HG03135 (cell line): ENCODE measurements around the gene VNN1.
"Not testable (repeated sequence)": the region's sequence is repeated elsewhere in the genome, so short reads cannot be mapped to it uniquely, and the experiment has no call there.

ENCODE experiments used
- ATAC-seq: cut with Tn5 transposase; IDR thresholded peaks from one replicate; pipeline ENCODE4 v1.9.1; 2021; ENCODE audit warnings: mild to moderate bottlenecking, moderate library complexity; ENCODE audit not compliant: unreplicated experiment

The VNN1 gene

GRCh38 chr6:132725947-132726607 is 12.2 kb upstream of the VNN1 start:
- peak; percentile 60 for ATAC-seq

GRCh38 chr6:132725471-132725870 is 11.6 kb upstream of the VNN1 start:
- ATAC-seq = no peak

DNA sequence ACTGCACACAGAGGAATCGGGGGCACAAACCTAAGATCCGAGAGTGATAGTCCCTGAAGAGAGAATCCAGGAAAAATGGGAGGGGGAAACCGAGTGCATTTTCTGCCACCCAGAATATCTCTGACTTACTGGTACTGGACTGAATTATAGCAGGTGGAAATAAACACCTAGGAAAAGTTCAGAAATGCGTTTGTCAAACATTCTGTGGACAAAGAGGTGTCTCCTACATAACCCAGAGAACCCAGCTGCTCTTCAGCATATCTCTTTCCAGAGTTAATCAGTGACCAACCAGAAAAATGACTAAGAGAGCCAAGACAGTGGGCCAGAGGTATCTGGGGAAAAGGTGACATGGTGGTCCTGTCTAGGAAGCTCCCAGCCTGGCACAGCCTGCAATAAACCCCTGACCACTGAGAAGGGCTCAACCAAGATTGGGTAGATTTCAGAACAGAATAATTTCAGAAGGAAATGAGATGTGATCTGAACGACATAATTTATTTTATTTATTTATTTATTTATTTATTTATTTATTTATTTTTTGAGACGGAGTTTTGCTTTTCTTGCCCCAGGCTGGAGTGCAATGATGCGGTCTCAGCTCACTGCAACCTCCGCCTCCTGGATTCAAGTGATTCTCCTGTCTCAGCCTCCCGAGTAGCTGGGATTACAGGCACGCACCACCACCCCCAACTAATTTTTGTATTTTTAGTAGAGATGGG is 6.0 kb upstream of the VNN1 start:
- no peak for ATAC-seq

- ATAC-seq = no peak
Measured at GRCh38 chr6:132715881-132716637, 2.2 kb upstream of the VNN1 start.

GRCh38 chr6:132715204-132715603 is 1.3 kb upstream of the VNN1 start:
- ATAC-seq = no peak

DNA sequence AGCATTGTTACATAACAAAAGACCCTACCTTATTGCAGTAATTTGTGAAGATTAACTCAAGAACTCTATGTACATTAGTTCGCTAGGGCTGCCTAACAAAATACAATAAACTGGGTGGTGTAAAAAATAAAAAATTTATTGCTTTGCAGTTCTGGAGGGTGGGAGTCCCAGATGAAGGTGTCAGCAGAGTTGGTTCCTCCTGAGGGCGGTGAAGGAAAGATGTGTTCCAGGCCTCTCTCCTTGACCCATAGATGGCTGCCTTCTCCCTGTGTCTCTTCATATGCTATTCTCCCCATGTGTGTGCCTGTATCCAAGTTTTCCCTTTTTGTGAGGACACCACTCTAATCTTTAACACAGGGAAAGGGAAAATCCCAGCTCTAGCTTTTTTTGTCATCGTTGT is 305 bp upstream of the VNN1 start:
- ATAC-seq = no peak

GRCh38 chr6:132712366-132712765 is 1.5 kb downstream of the VNN1 start:
- no peak for ATAC-seq

GRCh38 chr6:132708771-132709170 is 5.1 kb downstream of the VNN1 start:
- ATAC-seq = no peak

GRCh38 chr6:132708002-132708401 is 5.9 kb downstream of the VNN1 start:
- ATAC-seq = no peak

- not testable (repeated sequence) for ATAC-seq
Measured at GRCh38 chr6:132706756-132707155, 7.1 kb downstream of the VNN1 start.

DNA sequence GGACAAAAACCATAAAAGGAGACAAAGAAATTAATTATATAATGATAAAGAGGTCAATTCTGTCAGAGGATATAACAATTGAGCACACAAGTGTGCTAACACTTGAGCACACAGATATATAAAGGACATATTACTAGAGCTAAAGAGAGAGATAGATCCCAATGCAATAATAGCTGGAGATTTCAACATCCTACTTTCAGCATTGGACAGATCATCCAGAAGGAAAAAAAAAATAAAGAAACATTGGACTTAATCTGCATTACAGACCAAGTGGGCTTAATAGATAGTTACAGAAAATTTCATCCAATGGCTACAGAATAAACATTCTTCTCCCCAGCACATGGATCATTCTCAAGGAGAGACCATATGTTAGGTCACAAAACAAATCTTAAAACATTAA is 9.9 kb downstream of the VNN1 start:
- no peak for ATAC-seq

- ATAC-seq = peak; percentile 62
Measured at GRCh38 chr6:132698608-132699007, 15.2 kb downstream of the VNN1 start.

GRCh38 chr6:132695773-132696172 is 18.1 kb downstream of the VNN1 start:
- ATAC-seq = no peak

DNA sequence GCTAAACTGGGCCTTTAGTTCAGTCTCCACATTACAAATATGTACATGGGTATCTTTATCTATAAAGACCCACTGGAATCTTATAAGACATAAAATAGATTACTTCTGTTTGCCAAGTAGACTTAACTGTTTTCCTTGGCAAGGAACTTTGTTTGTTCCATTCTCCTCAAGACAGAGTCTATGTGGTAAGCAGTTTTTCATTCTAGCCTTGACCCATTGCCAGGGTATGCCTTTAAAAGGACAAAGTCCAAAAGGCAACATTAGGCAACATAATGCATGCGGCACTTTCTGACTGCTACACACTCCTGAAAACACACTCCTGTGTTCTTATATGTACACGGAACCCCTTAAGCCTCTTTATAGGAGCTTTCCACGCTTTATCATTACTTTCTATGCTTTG is 20.4 kb downstream of the VNN1 start:
- ATAC-seq = no peak

DNA sequence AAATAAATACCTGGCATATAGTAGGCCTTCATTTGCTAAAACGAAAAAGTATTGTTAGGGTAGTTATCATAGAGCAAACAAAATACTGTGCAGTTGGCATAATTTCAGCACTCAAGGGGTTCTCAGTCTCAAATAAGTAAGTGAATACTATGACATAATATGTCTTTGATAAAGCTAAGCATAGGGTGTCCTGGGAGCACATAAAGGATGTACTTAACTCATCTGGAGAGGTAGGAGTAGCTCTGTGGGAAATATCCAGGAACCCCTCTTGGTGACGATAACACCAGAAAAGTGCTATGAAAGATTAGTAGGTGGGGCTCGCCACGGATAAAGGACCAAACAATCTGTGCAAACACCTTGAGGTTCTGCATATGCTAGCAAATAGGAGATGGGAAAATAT is 23.2 kb downstream of the VNN1 start:
- no peak for ATAC-seq

DNA sequence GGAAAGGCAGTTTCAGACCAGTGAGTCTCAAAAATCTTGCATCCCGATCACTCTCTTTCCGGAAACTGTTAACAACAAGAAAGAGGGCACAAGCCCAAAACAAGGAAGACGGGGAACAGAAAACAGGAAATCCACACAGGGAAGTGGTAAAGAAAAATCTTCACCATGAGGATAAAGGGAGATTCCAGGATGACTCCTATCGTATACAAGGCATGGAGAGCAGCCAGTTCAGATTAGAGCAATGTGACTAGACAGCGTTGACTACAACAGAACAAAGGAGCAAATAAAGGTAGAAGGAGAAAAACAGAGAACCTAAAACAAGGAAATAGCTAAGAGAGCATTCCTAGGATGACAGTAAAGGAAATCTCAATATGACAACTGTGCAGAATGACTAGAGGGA is 26.5 kb downstream of the VNN1 start:
- no peak for ATAC-seq

DNA sequence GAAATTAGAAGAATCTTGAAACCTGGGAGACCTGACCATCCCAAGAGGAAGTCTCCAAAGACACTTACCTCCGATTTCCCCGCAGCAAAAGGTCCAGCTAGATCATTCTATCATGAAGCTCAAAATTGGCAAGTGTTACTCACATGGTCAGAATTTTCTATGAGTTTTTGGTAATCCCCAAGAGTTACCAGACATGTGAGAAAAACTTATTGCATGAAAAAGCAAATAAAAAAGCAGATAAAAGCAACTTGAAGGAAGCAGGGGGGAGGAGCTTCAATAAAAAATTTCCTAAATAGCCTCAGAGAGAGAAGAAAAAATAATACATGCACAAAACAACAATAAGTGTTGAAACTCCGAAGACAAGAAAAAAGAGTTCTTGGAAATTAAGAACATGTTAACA is 27.3 kb downstream of the VNN1 start:
- no peak for ATAC-seq

- no peak for ATAC-seq
Measured at GRCh38 chr6:132685009-132685408, 28.8 kb downstream of the VNN1 start.

- ATAC-seq = no peak
Measured at GRCh38 chr6:132684272-132684671, 29.6 kb downstream of the VNN1 start.

GRCh38 chr6:132683543-132683942 is 30.3 kb downstream of the VNN1 start:
- no peak for ATAC-seq

DNA sequence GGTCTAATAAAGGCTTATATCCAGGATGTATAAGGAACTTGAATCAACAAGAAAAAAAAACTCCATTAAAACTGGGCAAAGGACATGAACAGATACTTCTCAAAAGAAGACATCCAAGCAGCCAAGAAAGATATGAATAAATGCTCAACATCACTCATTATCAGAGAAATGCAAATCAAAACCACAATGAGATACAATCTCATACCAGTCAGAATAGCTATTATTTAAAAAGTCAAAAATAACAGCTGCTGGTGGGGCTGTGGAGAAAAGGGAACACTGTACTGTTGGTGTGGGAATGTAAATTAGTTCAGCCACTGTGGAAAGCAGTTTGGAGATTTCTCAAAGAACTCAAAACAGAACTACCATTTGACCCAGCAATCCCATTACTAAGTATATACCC is 34.8 kb downstream of the VNN1 start:
- ATAC-seq = not testable (repeated sequence)

DNA sequence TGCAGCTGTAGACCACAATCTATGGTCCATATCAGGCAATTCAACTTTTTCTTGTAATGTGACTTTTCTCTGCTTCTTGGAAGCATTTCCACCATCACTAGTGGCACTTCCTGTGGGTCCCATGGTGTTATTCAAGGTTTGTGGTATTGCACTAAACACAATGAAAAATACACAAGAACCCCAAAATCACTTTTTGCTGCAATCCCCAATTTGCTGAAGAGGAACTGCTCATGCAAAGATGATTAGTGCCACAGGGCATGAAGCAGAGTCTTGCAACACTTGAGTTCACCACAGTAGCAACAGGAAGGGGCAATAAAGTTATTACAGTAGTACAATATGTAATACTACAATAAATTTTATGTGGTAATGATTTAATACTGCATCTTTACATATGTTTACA is 38.1 kb downstream of the VNN1 start:
- no peak for ATAC-seq
